OCI-M1 (cell line): ENCODE results near the gene KCNE1.
"Not testable (repeated sequence)": the region's sequence is repeated elsewhere in the genome, so short reads cannot be mapped to it uniquely, and the experiment has no call there.

Source experiments
- DNase-seq: peaks from one replicate; lab custom pipeline; 2025; lab: John Stamatoyannopoulos, UW

Gene KCNE1

DNA sequence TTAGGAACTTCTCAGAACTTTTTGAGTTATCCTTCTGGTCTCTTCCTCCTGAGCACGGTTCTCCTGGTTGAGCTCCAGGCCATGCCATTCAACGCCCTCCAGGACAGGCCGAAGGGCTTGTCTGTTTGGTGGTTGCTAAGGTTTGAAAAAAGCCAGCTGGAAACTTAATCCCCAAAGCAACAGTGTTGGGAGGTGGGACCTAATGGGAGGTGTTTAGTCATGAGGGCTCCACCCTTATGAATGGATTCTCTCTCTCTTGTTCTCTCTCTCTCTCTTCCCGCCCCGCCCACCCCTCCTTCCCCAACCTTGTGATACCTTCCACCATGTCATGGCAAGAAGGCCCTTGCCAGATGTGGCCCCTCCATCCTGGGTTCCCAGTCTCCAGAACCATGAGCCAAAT, 829 bp downstream of the KCNE1 start:
- DNase-seq = no peak

DNA sequence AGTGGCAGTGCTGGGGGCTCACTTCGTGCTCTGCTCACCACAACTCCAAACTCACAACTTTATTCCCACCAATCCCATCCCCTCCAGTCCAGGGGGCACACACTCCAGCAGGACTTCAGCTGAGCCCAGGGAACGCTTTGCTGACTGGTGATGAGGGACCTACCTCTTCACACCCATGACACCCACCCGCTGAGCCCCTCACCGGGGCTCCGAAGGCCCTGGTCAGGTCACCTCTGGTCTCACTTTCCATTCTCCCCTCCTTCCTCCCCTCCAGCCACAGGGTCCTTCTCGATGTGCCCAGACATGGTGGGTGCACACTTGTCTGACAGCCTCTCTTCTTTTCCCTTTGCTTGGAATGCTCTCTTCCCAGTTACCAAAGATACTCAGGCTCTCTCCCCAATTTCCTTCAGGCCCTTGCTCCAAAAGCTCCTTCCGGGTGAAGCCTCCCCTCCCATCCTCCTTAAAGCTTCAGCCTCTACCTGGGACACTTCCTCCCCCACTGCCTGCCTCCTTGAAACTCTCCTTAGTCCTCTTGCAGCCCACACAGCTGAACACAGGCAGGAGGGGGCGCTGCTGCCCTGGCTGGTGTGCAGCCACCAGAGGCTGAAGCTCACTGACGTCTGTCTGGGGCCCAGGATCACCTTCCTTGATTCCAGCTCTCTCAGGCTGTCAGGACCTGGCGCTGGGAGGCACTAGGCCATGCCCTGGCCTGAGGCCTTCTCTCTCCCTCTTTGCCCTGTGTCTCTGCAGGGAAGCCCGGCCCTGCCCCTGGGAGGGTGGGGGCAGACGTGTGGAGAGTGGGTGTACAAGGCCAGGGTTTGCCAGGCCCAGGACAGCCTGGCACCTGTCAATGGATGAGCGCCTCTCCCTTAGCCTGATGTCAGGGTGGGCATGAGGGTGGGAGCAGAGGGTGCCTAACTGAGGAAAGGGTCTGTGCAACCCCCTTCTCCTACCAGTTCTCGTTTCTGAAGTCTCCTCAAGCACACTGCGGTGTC, 1.6 kb downstream of the KCNE1 start:
- DNase-seq = peak; percentile 84

- peak; percentile 16 for DNase-seq
Measured at GRCh38 chr21:34509151-34509550, 2.9 kb downstream of the KCNE1 start.

GRCh38 chr21:34504595-34504994, 7.4 kb downstream of the KCNE1 start:
- DNase-seq = no peak

- no peak for DNase-seq
Measured at GRCh38 chr21:34502480-34503106, 9.4 kb downstream of the KCNE1 start.

DNA sequence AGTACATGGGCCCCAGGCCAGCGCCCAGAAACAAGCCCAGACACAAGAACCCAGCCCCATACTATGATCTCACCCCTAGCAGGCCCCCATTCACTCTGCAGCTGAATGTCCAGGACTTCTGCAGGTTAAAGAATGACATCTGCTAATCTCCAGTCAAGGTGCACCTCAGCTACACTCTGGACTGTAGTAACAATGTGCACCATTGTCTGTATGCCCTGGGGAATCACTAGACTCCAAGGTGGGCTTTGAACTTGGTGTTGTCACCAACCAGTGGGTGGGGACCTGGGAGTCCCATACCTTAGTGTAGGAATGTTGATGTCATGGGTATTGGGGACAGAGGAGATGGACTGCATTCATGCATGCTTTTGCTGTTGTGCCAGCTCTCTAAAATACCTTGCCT, 10.3 kb downstream of the KCNE1 start:
- DNase-seq = no peak

DNA sequence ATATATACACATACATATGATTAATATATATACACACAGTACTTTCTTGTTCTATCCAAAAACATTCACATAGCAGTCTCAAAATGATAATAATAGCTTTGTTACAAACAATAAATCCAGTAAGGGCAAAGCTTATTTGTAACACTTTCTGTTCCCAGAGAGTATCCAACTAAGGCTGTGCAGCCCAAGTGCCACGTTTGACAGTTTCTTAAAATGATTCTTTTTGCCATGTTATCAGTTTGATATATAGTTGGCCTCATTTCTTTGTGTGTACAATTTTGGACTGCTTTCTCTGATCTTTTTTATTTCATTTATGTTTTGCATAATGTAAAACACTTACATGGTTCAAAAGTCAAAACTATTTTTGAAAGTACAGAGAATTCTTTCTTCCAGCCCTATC, 11.8 kb downstream of the KCNE1 start:
- no peak for DNase-seq

DNA sequence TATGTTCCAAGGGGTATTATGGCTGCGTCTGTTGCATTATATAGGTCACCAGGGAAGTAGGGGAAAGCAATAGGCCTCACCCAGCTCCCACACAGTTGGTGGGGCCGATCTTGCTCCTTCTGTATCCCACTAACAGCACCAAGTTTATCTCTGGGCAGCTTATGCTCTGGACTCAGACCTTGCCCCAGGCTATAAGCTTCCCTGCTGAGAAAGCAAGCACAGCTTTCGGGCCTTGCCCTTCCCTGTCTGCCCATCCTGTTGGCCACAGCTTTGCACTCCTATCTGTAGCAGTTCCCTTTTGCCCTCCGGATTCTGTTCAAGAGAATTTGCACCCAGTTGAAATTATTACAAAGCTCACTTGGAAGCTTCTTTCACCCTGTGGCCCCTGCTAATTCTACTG, 12.9 kb downstream of the KCNE1 start:
- DNase-seq = no peak

DNA sequence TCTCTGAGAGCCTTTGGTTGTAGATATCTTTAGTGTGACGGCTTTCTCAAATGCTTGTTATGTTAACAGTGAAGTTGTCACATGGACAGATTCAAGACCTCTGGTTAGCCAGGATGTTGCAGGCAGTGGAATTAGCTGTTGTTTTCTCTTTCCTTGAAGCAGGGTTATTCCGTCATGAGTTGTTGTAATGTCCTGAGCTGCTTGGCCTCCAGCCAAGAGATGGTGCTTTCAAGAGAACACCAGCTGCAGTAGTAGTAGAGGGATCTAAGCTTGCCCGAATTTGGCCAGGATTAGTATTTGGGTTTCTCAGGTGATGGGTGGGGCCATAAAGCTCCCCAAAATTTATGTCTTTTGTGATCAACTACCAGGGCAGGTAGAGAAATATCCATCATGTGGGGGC, 13.4 kb downstream of the KCNE1 start:
- DNase-seq = no peak

GRCh38 chr21:34483854-34484253, 28.2 kb downstream of the KCNE1 start:
- DNase-seq = not testable (repeated sequence)

DNA sequence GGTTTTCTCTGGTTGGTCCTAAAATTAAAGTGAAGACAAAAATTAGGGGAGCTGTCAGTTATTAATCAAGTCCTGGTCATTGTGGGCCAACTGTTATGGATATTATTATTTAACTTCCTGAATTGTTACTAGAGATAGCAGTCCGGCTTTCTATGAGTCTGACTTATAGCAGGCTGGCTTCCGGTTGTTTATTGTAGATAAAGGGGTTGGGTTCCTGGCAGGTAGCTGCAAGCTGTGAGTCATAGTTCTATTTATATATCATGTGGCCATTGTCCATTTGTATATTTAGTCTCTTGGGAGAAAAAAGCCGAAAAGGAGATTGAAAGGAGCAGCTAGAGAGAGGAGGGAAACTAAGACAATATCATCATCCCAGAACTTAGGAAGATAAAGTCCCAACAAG, 28.6 kb downstream of the KCNE1 start:
- DNase-seq = not testable (repeated sequence)

DNA sequence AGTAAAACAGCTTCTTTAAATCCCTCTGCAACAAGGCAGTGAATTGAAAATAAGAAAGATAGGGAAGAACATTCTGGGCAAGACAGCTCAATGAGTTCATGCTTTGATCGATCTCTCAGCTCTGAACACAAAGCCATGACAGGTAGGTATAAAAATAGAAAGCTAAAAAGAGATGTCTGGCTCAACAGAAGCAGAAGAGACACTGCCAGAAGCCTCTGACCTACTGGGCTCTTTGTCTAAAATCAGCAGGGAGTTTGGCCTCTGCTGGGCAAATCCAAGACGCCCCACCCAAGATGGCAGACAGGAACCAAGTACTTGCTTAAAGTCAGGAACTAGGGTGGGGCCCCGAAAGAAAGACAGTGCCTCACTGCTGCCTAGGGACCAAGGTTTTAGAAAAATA, 44.7 kb downstream of the KCNE1 start:
- not testable (repeated sequence) for DNase-seq

GRCh38 chr21:34459426-34459825, 52.6 kb downstream of the KCNE1 start:
- not testable (repeated sequence) for DNase-seq

- not testable (repeated sequence) for DNase-seq
Measured at GRCh38 chr21:34458266-34458665, 53.7 kb downstream of the KCNE1 start.

DNA sequence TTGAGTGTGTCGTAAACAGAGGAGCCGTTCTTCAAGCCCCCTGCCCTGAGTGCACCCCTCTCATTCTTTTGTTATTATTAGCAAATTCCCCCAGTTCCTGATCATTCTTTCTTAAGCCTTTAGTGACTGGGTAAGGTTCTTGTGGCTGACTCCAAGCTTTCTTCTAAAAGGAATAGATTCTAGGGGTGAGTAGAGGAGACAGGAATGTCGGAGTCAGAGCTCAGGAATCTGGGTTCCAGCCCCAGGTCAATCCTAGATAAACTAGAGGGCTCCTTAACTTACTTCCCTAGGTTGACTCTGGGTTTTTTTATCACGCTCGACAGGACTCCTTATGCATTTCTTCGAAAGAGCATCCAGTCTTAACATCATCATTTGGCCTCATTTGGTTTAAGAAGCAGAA, 55.8 kb downstream of the KCNE1 start:
- DNase-seq = not testable (repeated sequence)

DNA sequence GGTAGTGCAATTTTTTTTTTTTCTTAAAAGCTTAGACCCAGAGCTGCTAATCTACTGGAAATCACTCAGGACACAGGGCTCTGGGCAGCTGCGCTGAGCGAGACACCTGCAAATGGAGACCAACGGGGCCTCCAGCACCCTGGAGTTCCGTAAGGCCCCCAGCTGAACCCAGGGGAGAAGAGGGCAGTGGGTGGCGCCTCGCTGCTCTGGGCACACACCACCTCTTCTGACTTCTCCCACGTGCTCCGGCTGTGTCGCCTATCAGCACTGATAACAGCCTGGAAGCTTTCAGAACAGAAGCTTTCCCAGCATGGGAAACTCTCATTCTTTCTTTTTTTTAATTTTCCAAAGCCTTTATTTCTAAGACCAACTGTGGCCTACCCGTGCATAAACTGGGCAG, 56.4 kb downstream of the KCNE1 start:
- not testable (repeated sequence) for DNase-seq

DNA sequence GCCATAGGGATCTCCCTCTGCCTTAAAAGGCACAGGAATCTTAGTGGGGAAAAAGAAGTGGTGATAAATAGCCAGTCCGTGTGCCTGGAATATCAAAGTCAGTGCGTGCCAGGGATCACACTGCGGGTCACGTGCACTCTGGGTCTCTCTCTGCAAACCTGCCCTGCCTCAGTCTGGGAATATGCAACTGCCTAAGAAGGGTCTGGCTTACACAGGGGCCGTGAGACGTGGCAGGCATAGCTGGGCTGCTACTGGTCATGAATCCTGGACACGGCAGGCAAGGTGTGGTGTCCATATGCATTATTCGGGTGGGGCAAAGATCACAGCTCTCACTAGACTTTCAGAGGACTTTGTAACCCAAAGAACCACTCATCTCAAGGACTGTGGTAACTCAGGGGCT, 65.0 kb downstream of the KCNE1 start:
- not testable (repeated sequence) for DNase-seq

DNA sequence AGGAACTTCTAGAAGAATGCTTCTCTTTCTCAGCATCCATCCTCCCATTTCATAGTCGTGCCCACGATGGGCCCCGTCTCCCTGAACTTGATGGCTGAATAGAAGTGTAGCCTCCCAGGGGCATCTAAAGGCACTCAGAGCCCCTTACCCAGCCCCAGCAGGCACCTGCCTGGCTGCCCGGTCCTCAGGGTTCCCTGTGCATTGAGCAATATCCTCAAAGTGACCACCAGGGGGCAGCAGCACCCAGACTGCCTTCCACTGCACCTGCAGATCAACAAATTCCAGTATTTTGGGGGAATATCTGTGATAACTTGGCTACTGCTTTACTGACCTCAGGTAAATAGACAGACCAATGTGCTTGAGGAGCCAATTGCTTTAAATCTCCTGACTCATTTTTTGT, 68.5 kb downstream of the KCNE1 start:
- DNase-seq = not testable (repeated sequence)

GRCh38 chr21:34429710-34430109, 82.3 kb downstream of the KCNE1 start:
- DNase-seq = not testable (repeated sequence)

GRCh38 chr21:34428441-34428840, 83.6 kb downstream of the KCNE1 start:
- not testable (repeated sequence) for DNase-seq

- DNase-seq = not testable (repeated sequence)
Measured at GRCh38 chr21:34427339-34427738, 84.7 kb downstream of the KCNE1 start.

DNA sequence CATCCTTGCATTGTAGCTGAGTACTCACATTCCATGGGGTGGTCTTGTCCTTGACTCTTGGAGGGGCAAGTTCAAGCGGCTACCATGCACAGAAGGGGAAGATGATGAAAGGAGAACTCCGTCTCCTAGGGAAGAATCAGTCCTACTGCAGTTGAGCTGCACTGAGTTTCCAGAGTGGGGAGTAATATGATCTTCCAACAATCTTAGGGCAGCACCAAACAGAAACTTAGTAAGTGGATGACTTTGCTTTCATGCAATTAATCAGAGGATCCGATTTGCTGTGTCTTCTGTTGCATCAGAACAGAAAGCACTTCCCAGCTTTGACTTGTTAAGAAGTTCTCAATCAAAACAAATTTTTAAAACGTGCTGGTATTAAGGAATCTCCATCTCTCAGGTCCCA, 88.2 kb downstream of the KCNE1 start, which contains the start of gene SMIM34:
Gene SMIM34, minus strand, starts transcription at position 147 of the 400 bp plus-strand sequence. Its CDS starts 112 bp downstream, at position 35.
- DNase-seq = not testable (repeated sequence)
